MM.1S (cell line): ENCODE measurements around the gene AFG3L2.

Source experiments
- DNase-seq: peaks from one replicate; pipeline ENCODE4 v3.0.0-alpha.2; 2015
- H2AFZ ChIP-seq: fragments of 300-600 bp; sonication (generic); 2 replicates; pipeline ENCODE4 v1.6.0; 2016; ENCODE audit warnings: antibody characterized with exemption, low read length
- H3F3A ChIP-seq: fragments of 300-600 bp; sonication (generic); 2 replicates; pipeline ENCODE4 v1.6.1; 2016; ENCODE audit warnings: mild to moderate bottlenecking, antibody characterized with exemption, low read length, moderate library complexity, mixed read lengths; ENCODE audit not compliant: insufficient read depth
- H3K27ac ChIP-seq: fragments of 300-600 bp; sonication (generic); 2 replicates; pipeline ENCODE4 v1.5.1; 2016; ENCODE audit warnings: mild to moderate bottlenecking, low read length
- H3K27me3 ChIP-seq: fragments of 300-600 bp; sonication (generic); replicated peaks from 2 replicates; pipeline ENCODE4 v1.6.0; 2016; ENCODE audit warnings: low read length; ENCODE audit not compliant: insufficient read depth
- H3K36me3 ChIP-seq: fragments of 300-600 bp; sonication (generic); replicated peaks from 2 replicates; pipeline ENCODE4 v1.6.1; 2016; ENCODE audit warnings: mild to moderate bottlenecking, low read length, mixed read lengths; ENCODE audit not compliant: insufficient read depth
- H3K4me1 ChIP-seq: fragments of 300-600 bp; sonication (generic); 2 replicates; pipeline ENCODE4 v1.6.1; 2016; ENCODE audit warnings: low read length, mixed read lengths
- H3K4me2 ChIP-seq: fragments of 300-600 bp; sonication (generic); 2 replicates; pipeline ENCODE4 v1.6.0; 2016; ENCODE audit warnings: low read depth, low read length
- H3K4me3 ChIP-seq: fragments of 300-600 bp; sonication (generic); 2 replicates; pipeline ENCODE4 v1.5.1; 2016; ENCODE audit warnings: low read length, mixed read lengths
- H3K79me2 ChIP-seq: fragments of 300-600 bp; sonication (generic); 2 replicates; pipeline ENCODE4 v1.6.1; 2016; ENCODE audit warnings: mixed run types, low read length, mixed read lengths
- H3K9ac ChIP-seq: fragments of 300-600 bp; sonication (generic); 2 replicates; pipeline ENCODE4 v1.6.1; 2016; ENCODE audit warnings: low read length, mixed read lengths
- H3K9me2 ChIP-seq: fragments of 300-600 bp; sonication (generic); replicated peaks from 2 replicates; pipeline ENCODE4 v1.6.1; 2016; ENCODE audit warnings: mild to moderate bottlenecking, low read length, mixed read lengths; ENCODE audit not compliant: insufficient read depth
- H3K9me3 ChIP-seq: fragments of 300-600 bp; sonication (generic); replicated peaks from 2 replicates; pipeline ENCODE4 v1.6.1; 2016; ENCODE audit warnings: mild to moderate bottlenecking, low read length, mixed read lengths; ENCODE audit not compliant: insufficient read depth
- H4K20me1 ChIP-seq: fragments of 300-600 bp; sonication (generic); 2 replicates; pipeline ENCODE4 v1.6.1; 2016; ENCODE audit warnings: mild to moderate bottlenecking, low read length, moderate library complexity, mixed read lengths; ENCODE audit not compliant: insufficient read depth
- CTCF ChIP-seq: fragments of 300-600 bp; sonication (generic); IDR thresholded peaks from 2 replicates; pipeline ENCODE4 v1.5.1; 2016; ENCODE audit warnings: antibody characterized with exemption, low read length, mixed read lengths
- EZH2 ChIP-seq: fragments of 300-600 bp; sonication (generic); optimal IDR thresholded peaks from 2 replicates; pipeline ENCODE3; 2017; ENCODE audit warnings: low read depth, mild to moderate bottlenecking, antibody characterized with exemption, low read length, mixed read lengths
- EZH2phosphoT487 ChIP-seq: fragments of 300-600 bp; sonication (generic); IDR thresholded peaks from 2 replicates; pipeline ENCODE4 v1.6.1; 2018; ENCODE audit warnings: antibody characterized with exemption, low read length

AFG3L2 gene

GRCh38 chr18:12287684-12288402 is 89.2 kb downstream of the AFG3L2 start:
- no peak overlapping the region; the same call in 1 of the 2 replicates for H3K9ac ChIP-seq
- no peaks in the 10 kb centered on the region for H3K79me2 ChIP-seq
- H2AFZ ChIP-seq: peak overlapping the region; percentile 70; the same call in 1 of the 2 replicates
- H3K27ac ChIP-seq: no peak overlapping the region
- no peaks in the 10 kb centered on the region for H3F3A ChIP-seq
- no peaks in the 10 kb centered on the region for H4K20me1 ChIP-seq
- H3K4me3 ChIP-seq: peak overlapping the region; percentile 29
- H3K36me3 ChIP-seq: no peaks in the 10 kb centered on the region
- no peaks in the 10 kb centered on the region for H3K9me3 ChIP-seq
- no peaks in the 10 kb centered on the region for H3K27me3 ChIP-seq
- H3K9me2 ChIP-seq: no peaks in the 10 kb centered on the region
- TF ChIP-seq EZH2phosphoT487 (no peak), CTCF (no peak), EZH2 (no peak)
- peak overlapping the region; percentile 54; the same call in 1 of the 2 replicates for H3K4me2 ChIP-seq
- no peaks in the 10 kb centered on the region for H3K4me1 ChIP-seq
- DNase-seq: no peak

- H3K27me3 ChIP-seq: no peaks in the 10 kb centered on the region
- no peak for TF ChIP-seq CTCF
- TF ChIP-seq EZH2phosphoT487: no peak
- no peaks in the 10 kb centered on the region for H3K9me3 ChIP-seq
- H3K4me3 ChIP-seq: no peak overlapping the region
- H3K27ac ChIP-seq: no peak overlapping the region
- H3K9me2 ChIP-seq: no peaks in the 10 kb centered on the region
- no peak for DNase-seq
- no peaks in the 10 kb centered on the region for H3F3A ChIP-seq
- H3K4me2 ChIP-seq: peak overlapping the region; percentile 54; the same call in 1 of the 2 replicates
- H3K9ac ChIP-seq: no peak overlapping the region
- H3K36me3 ChIP-seq: no peaks in the 10 kb centered on the region
- H3K4me1 ChIP-seq: no peaks in the 10 kb centered on the region
- no peaks in the 10 kb centered on the region for H4K20me1 ChIP-seq
- H2AFZ ChIP-seq: no peak overlapping the region
- H3K79me2 ChIP-seq: no peaks in the 10 kb centered on the region
Observed at GRCh38 chr18:12287131-12287681, 89.8 kb downstream of the AFG3L2 start.

GRCh38 chr18:12283666-12284065 is 93.4 kb downstream of the AFG3L2 start:
- Histone ChIP-seq H3K4me1 (no peaks in the 10 kb centered on the region), H3K27me3 (no peaks in the 10 kb centered on the region), H3K9ac (no peak overlapping the region), H3K4me2 (no peak overlapping the region), H3K4me3 (no peak overlapping the region), H3K9me3 (no peaks in the 10 kb centered on the region), H2AFZ (no peak overlapping the region), H3K79me2 (no peaks in the 10 kb centered on the region), H3F3A (no peaks in the 10 kb centered on the region), H4K20me1 (no peaks in the 10 kb centered on the region), H3K9me2 (no peaks in the 10 kb centered on the region), H3K27ac (no peak overlapping the region), H3K36me3 (no peaks in the 10 kb centered on the region)
- no peak for TF ChIP-seq CTCF
- TF ChIP-seq EZH2phosphoT487: no peak
- TF ChIP-seq EZH2: no peak
- DNase-seq: no peak
